Endothelial cell of umbilical vein (primary cell): Measurements from ENCODE around the gene CD164L2. TPM values are rescaled to one million over a fixed set of nuclear protein-coding genes. Genes with fewer than 3 reads are reported as not detected.

Experiments used
- BruUV-seq: library from RNA; stranded (reverse); fragments of 400-500 nt; replicated peaks from 2 replicates; lab custom pipeline; 2021; lab: Mats Ljungman, UMichigan
- CTCF ChIA-PET: fragments of 300-600, 350-600 bp; sonication (Branson Sonifier 250); formaldehyde crosslinking; loops from one replicate; lab custom pipeline; 2021; ENCODE audit warnings: antibody characterized with exemption, inconsistent platforms; lab: Charles Lee
- POLR2A ChIA-PET: fragments of 300-600, 350-600 bp; sonication (Branson Sonifier 250); formaldehyde crosslinking; loops from one replicate; lab custom pipeline; 2021; ENCODE audit warnings: antibody characterized with exemption, inconsistent platforms; lab: Charles Lee
- DNase-seq: peaks from one replicate; pipeline ENCODE4 v3.0.0-alpha.2; 2011; ENCODE audit warnings: low read depth, low spot score
- FAIRE-seq: peaks from 2 replicates; lab custom pipeline; 2011; peaks lifted over from hg19 to GRCh38; lab: Jason Lieb, UNC
- H2AFZ ChIP-seq: 2 replicates; pipeline ENCODE4 v1.6.0; 2012; ENCODE audit warnings: low read depth, low read length, control low read depth, inconsistent platforms
- H3K27ac ChIP-seq: 2 replicates; pipeline ENCODE4 v1.5.1; 2011; ENCODE audit warnings: low read depth, mild to moderate bottlenecking, control low read depth, low read length, moderate library complexity; ENCODE audit not compliant: insufficient read depth
- H3K27me3 ChIP-seq, 2 experiments: 2 replicates each; pipeline versions ENCODE4 v1.6.0 to v1.6.1; 2011; ENCODE audit warnings: low read length in 2 of 2, mixed read lengths in 1 of 2; ENCODE audit not compliant: control insufficient read depth in 2 of 2, insufficient read depth in 2 of 2
- H3K36me3 ChIP-seq, 2 experiments: 2 replicates in 1 of 2; 3 replicates in 1 of 2; pipeline ENCODE4 v1.5.1; 2011; ENCODE audit warnings: low read length in 2 of 2, mild to moderate bottlenecking in 1 of 2, moderate library complexity in 1 of 2; ENCODE audit not compliant: control insufficient read depth in 2 of 2, insufficient read depth in 2 of 2; ENCODE audit errors: extremely low read depth in 1 of 2
- H3K4me1 ChIP-seq: 3 replicates; pipeline ENCODE4 v1.5.1; 2011; ENCODE audit warnings: mild to moderate bottlenecking, low read length; ENCODE audit not compliant: control insufficient read depth, insufficient read depth; ENCODE audit errors: extremely low read depth
- H3K4me2 ChIP-seq: 2 replicates; pipeline ENCODE4 v1.6.1; 2011; ENCODE audit warnings: low read length, control low read depth, mixed read lengths; ENCODE audit not compliant: insufficient read depth
- H3K4me3 ChIP-seq, 3 experiments: fragments of 200-600 bp in 1 of 3; sonication (generic), shearing (Covaris generic) in 1 of 3; replicated peaks in 1 of 3; 2 replicates each; pipeline ENCODE4 v1.5.1; 2011 to 2016; ENCODE audit warnings: control low read depth in 3 of 3, low read length in 3 of 3, mild to moderate bottlenecking in 2 of 3, inconsistent platforms in 1 of 3, low read depth in 1 of 3, moderate library complexity in 1 of 3; ENCODE audit not compliant: insufficient read depth in 1 of 3
- H3K79me2 ChIP-seq: 2 replicates; pipeline ENCODE4 v1.6.0; 2012; ENCODE audit warnings: low read length, inconsistent platforms; ENCODE audit not compliant: control insufficient read depth, insufficient read depth
- H3K9ac ChIP-seq: replicated peaks from 2 replicates; pipeline ENCODE3; 2011; ENCODE audit warnings: low read length, control low read depth; ENCODE audit not compliant: insufficient read depth; ENCODE audit errors: extremely low read depth
- H3K9me1 ChIP-seq: replicated peaks from 3 replicates; pipeline ENCODE4 v1.6.0; 2011; ENCODE audit warnings: mild to moderate bottlenecking, low read length; ENCODE audit not compliant: control insufficient read depth, insufficient read depth; ENCODE audit errors: extremely low read depth
- H3K9me3 ChIP-seq: replicated peaks from 2 replicates; pipeline ENCODE4 v1.5.1; 2012; ENCODE audit warnings: low read length, inconsistent platforms; ENCODE audit not compliant: control insufficient read depth, insufficient read depth
- H4K20me1 ChIP-seq: replicated peaks from 2 replicates; pipeline ENCODE3; 2011; ENCODE audit warnings: mild to moderate bottlenecking, low read length; ENCODE audit not compliant: control insufficient read depth, insufficient read depth; ENCODE audit errors: extremely low read depth
- EZH2 ChIP-seq: IDR thresholded peaks from 2 replicates; pipeline ENCODE4 v1.6.1; 2012; ENCODE audit warnings: borderline replicate concordance, low read depth, mild to moderate bottlenecking, moderate library complexity, low read length, inconsistent platforms; ENCODE audit not compliant: severe bottlenecking
- FOS ChIP-seq: IDR thresholded peaks from 2 replicates; pipeline ENCODE4 v1.6.1; 2011; ENCODE audit warnings: mild to moderate bottlenecking, low read length, moderate library complexity, borderline replicate concordance; ENCODE audit not compliant: insufficient read depth
- GATA2 ChIP-seq: IDR thresholded peaks from 2 replicates; pipeline ENCODE4 v1.7.0; 2011; ENCODE audit warnings: low read depth, mild to moderate bottlenecking, moderate library complexity, mixed read lengths, low read length; ENCODE audit not compliant: insufficient read length, insufficient read depth
- JUN ChIP-seq: IDR thresholded peaks from 2 replicates; pipeline ENCODE4 v1.6.1; 2011; ENCODE audit warnings: borderline replicate concordance, low read depth; ENCODE audit not compliant: insufficient read length, insufficient read depth
- MYC ChIP-seq: IDR thresholded peaks from one replicate; pipeline ENCODE4 v1.6.1; 2011; ENCODE audit warnings: mild to moderate bottlenecking, low read depth, low read length
- POLR2A ChIP-seq: IDR thresholded peaks from 2 replicates; pipeline ENCODE4 v1.6.1; 2012; ENCODE audit warnings: low read depth, mild to moderate bottlenecking, control low read depth, low read length
- POLR2AphosphoS5 ChIP-seq: IDR thresholded peaks from 2 replicates; pipeline ENCODE4 v1.6.1; 2012; ENCODE audit warnings: low read depth, mild to moderate bottlenecking, control low read depth, low read length, moderate library complexity; ENCODE audit not compliant: insufficient read depth
- dilution Hi-C: fragments of 300-500 bp; cut with MboI; formaldehyde crosslinking; loops from one replicate; pipeline ENCODE4 v1.15.0; 2019; ENCODE audit warnings: low sequenced_read_pairs; ENCODE audit not compliant: extremely low pct_ligation_motif_present
- intact Hi-C: fragments of 100-400 bp; cut with micrococcal nuclease; formaldehyde crosslinking; loops from one replicate; pipeline ENCODE4 v1.10.0; 2022
- polyA plus RNA-seq, 4 experiments: library from polyadenylated mRNA; depleted of rRNA in 3 of 4; stranded (reverse) in 3 of 4; unstranded in 1 of 4; fragments of >200 nt; gene quantifications; 2 replicates each; pipeline versions ENCODE4 v1.2.1 to v1.2.3, GENCODE V29; 2011 to 2012; ENCODE audit warnings: missing spikeins in 1 of 4
- total RNA-seq: library from RNA; stranded (reverse); gene quantifications from 2 replicates; pipeline ENCODE4 v1.2.3, GENCODE V29; 2021
- TF ChIP-seq, protein P1 (sequence below), 2 donors: IDR thresholded peaks; 1 replicate in 1 of 2; 2 replicates in 1 of 2; pipeline ENCODE4 v1.5.1; 2011; ENCODE audit warnings: low read length in 2 of 2, mild to moderate bottlenecking in 2 of 2, moderate library complexity in 2 of 2, control low read depth in 1 of 2, inconsistent platforms in 1 of 2, low read depth in 1 of 2; ENCODE audit not compliant: insufficient read depth in 1 of 2; ENCODE audit errors: extremely low read depth in 1 of 2
- TF ChIP-seq, protein P2 (sequence below): IDR thresholded peaks from 2 replicates; pipeline ENCODE4 v1.6.1; 2011; ENCODE audit not compliant: insufficient read depth, insufficient read length

The CD164L2 gene
- total and polyA plus RNA-seq, 2 donors (not counting 3 experiments of a cell fraction or from before 2014, with no cell fraction given) = not detected

DNA sequence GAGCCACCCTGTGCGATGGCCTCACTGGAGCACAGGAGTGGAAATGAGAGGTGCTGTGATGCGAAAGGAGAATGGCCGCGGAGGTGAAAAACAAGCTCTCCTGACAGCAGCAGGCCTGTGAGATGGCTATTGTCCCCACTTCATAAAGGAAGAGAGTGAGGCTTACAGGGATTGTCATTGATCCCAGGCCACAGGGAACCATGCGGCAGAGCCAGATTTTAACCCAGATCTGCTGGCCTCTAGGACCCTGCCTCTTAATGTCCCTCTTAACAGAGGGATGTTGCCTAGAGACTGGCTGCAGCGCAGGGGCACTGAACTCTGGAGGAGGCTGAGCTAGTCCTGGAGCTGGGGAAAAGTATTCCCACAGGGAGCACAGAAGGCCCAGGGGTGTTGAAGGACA is 44.4 kb downstream of the CD164L2 start:
- ChIA-PET POLR2A (no interaction called here), CTCF (interaction anchor here (0.7 to 1.6 kb wide), 3 partner anchors 13 to 57 kb away, joined by 3 to 4 read pairs (median 3); no protein-coding TSS in a partner anchor)
- H3K4me3 ChIP-seq = no peak overlapping the region
- no peak overlapping the region for H3K27ac ChIP-seq
- no peak overlapping the region for H3K9ac ChIP-seq
- H3K4me2 ChIP-seq = no peak overlapping the region
- H3K27me3 ChIP-seq = no peaks in the 10 kb centered on the region
- no peaks in the 10 kb centered on the region for H3K9me3 ChIP-seq
- dilution Hi-C loops (no loop called here), intact Hi-C loops (no loop called here)
- H4K20me1 ChIP-seq = no peaks in the 10 kb centered on the region
- BruUV-seq = no TSS peak
- peaks cover 3 to 28% of the 10 kb centered on the region in 2 experiments for H3K36me3 ChIP-seq
- no peaks in the 10 kb centered on the region for H3K9me1 ChIP-seq
- H3K4me1 ChIP-seq = no peaks in the 10 kb centered on the region
- FAIRE-seq = no peak
- TF ChIP-seq MYC = no peak
- TF ChIP-seq GATA2 = no peak
- TF ChIP-seq EZH2 = no peak
- no peak for TF ChIP-seq POLR2AphosphoS5
- TF ChIP-seq, protein P1, sequence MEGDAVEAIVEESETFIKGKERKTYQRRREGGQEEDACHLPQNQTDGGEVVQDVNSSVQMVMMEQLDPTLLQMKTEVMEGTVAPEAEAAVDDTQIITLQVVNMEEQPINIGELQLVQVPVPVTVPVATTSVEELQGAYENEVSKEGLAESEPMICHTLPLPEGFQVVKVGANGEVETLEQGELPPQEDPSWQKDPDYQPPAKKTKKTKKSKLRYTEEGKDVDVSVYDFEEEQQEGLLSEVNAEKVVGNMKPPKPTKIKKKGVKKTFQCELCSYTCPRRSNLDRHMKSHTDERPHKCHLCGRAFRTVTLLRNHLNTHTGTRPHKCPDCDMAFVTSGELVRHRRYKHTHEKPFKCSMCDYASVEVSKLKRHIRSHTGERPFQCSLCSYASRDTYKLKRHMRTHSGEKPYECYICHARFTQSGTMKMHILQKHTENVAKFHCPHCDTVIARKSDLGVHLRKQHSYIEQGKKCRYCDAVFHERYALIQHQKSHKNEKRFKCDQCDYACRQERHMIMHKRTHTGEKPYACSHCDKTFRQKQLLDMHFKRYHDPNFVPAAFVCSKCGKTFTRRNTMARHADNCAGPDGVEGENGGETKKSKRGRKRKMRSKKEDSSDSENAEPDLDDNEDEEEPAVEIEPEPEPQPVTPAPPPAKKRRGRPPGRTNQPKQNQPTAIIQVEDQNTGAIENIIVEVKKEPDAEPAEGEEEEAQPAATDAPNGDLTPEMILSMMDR (IDR thresholded peaks at IDR 0.05; ENCODE audit: extremely low read depth in 1 of 2, insufficient read depth in 1 of 2, low read depth in 1 of 2, low read length in 2 of 2) = no peak
- TF ChIP-seq FOS = no peak
- TF ChIP-seq JUN = no peak
- TF ChIP-seq, protein P2, sequence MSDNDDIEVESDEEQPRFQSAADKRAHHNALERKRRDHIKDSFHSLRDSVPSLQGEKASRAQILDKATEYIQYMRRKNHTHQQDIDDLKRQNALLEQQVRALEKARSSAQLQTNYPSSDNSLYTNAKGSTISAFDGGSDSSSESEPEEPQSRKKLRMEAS = no peak
- TF ChIP-seq POLR2A = no peak
- H2AFZ ChIP-seq = no peak overlapping the region
- DNase-seq = no peak
- no peaks in the 10 kb centered on the region for H3K79me2 ChIP-seq
